GM12872 (cell line): ENCODE data around the gene NSUN3.

Source experiments
- CTCF ChIP-seq: IDR thresholded peaks from 3 replicates; pipeline ENCODE4 v1.5.1; 2011; ENCODE audit warnings: low read depth, mild to moderate bottlenecking, low read length, moderate library complexity; ENCODE audit not compliant: insufficient read depth

NSUN3 gene

GRCh38 chr3:94146455-94146854 is 83.6 kb downstream of the NSUN3 start:
- no peak for TF ChIP-seq CTCF

GRCh38 chr3:94147012-94147411 is 84.2 kb downstream of the NSUN3 start:
- TF ChIP-seq CTCF, result no peak

GRCh38 chr3:94150113-94150512 is 87.3 kb downstream of the NSUN3 start:
- TF ChIP-seq CTCF, result no peak

- TF ChIP-seq CTCF, result no peak
These were observed 93.8 kb downstream of the NSUN3 start for GRCh38 chr3:94156626-94157025.

GRCh38 chr3:94158512-94158911 is 95.7 kb downstream of the NSUN3 start:
- TF ChIP-seq CTCF, result no peak

- TF ChIP-seq CTCF, result no peak
These were observed 96.4 kb downstream of the NSUN3 start for GRCh38 chr3:94159062-94159828.

GRCh38 chr3:94162700-94163099 is 99.8 kb downstream of the NSUN3 start:
- no peak for TF ChIP-seq CTCF
